H9 (cell line): ENCODE measurements around the gene DCP1A. TPM values are rescaled to one million over a fixed set of nuclear protein-coding genes. Genes with fewer than 3 reads are reported as not detected.
A peak's percentile ranks its signal among the peaks of the same experiment; 100 is the strongest.

Source experiments
- DNase-seq: peaks from one replicate; pipeline ENCODE4 v3.0.0-alpha.2; 2017
- H2AFZ ChIP-seq: one replicate; pipeline ENCODE4 v1.6.1; 2013; ENCODE audit warnings: mild to moderate bottlenecking, low read length, control low read depth, moderate library complexity
- H2AK5ac ChIP-seq: 2 replicates; pipeline ENCODE4 v1.6.1; 2013; ENCODE audit warnings: low read length, control low read depth, mixed read lengths; ENCODE audit not compliant: insufficient read length
- H2BK120ac ChIP-seq: one replicate; pipeline ENCODE4 v1.6.1; 2013; ENCODE audit warnings: low read depth, mild to moderate bottlenecking, low read length, control low read depth, inconsistent platforms; ENCODE audit not compliant: poor library complexity, severe bottlenecking
- H2BK12ac ChIP-seq: 2 replicates; pipeline ENCODE4 v1.6.1; 2013; ENCODE audit warnings: low read length, control low read depth, mixed read lengths, low read depth; ENCODE audit not compliant: insufficient read length
- H2BK15ac ChIP-seq: 2 replicates; pipeline ENCODE4 v1.6.1; 2013; ENCODE audit warnings: low read depth, low read length, control low read depth
- H2BK20ac ChIP-seq: one replicate; pipeline ENCODE4 v1.6.1; 2013; ENCODE audit warnings: low read depth, mild to moderate bottlenecking, low read length, control low read depth, inconsistent platforms; ENCODE audit not compliant: poor library complexity, severe bottlenecking
- H2BK5ac ChIP-seq: 2 replicates; pipeline ENCODE4 v1.6.1; 2013; ENCODE audit warnings: low read length, control low read depth, mixed read lengths; ENCODE audit not compliant: insufficient read length
- H3K14ac ChIP-seq: 2 replicates; pipeline ENCODE4 v1.6.1; 2013; ENCODE audit warnings: low read length, control low read depth; ENCODE audit not compliant: insufficient read depth
- H3K18ac ChIP-seq: 2 replicates; pipeline ENCODE4 v1.6.1; 2013; ENCODE audit warnings: low read depth, mild to moderate bottlenecking, mixed read lengths, low read length, control low read depth; ENCODE audit not compliant: insufficient read length
- H3K23ac ChIP-seq: 2 replicates; pipeline ENCODE4 v1.6.1; 2013; ENCODE audit warnings: low read length, control low read depth, mixed read lengths, low read depth; ENCODE audit not compliant: insufficient read length
- H3K23me2 ChIP-seq: 2 replicates; pipeline ENCODE4 v1.6.1; 2013; ENCODE audit warnings: low read depth, mild to moderate bottlenecking, mixed read lengths, low read length, control low read depth; ENCODE audit not compliant: insufficient read length, poor library complexity, severe bottlenecking
- H3K27ac ChIP-seq: 2 replicates; pipeline ENCODE4 v1.5.1; 2013; ENCODE audit warnings: low read length, control low read depth, mixed read lengths, low read depth; ENCODE audit not compliant: insufficient read length
- H3K27me3 ChIP-seq: 2 replicates; pipeline ENCODE4 v1.6.1; 2013; ENCODE audit warnings: low read length, control low read depth, inconsistent platforms; ENCODE audit not compliant: insufficient read depth
- H3K4ac ChIP-seq: 2 replicates; pipeline ENCODE4 v1.6.1; 2013; ENCODE audit warnings: low read depth, mild to moderate bottlenecking, control low read depth, inconsistent platforms, low read length, moderate library complexity
- H3K4me1 ChIP-seq: 2 replicates; pipeline ENCODE4 v1.6.1; 2013; ENCODE audit warnings: low read length, control low read depth, inconsistent platforms; ENCODE audit not compliant: insufficient read depth
- H3K4me2 ChIP-seq: 2 replicates; pipeline ENCODE4 v1.6.1; 2013; ENCODE audit warnings: low read length, control low read depth, mixed read lengths; ENCODE audit not compliant: insufficient read length, insufficient read depth
- H3K56ac ChIP-seq: 2 replicates; pipeline ENCODE4 v1.6.1; 2013; ENCODE audit warnings: low read depth, mild to moderate bottlenecking, mixed read lengths, low read length, control low read depth; ENCODE audit not compliant: insufficient read length
- H3K79me1 ChIP-seq: 2 replicates; pipeline ENCODE4 v1.6.1; 2013; ENCODE audit warnings: low read depth, mild to moderate bottlenecking, moderate library complexity, low read length, control low read depth, inconsistent platforms; ENCODE audit not compliant: insufficient read depth, poor library complexity, severe bottlenecking
- H3K79me2 ChIP-seq: 2 replicates; pipeline ENCODE4 v1.6.1; 2013; ENCODE audit warnings: low read length, control low read depth, inconsistent platforms; ENCODE audit not compliant: insufficient read depth
- H3K9ac ChIP-seq: 2 replicates; pipeline ENCODE4 v1.6.1; 2013; ENCODE audit warnings: low read length, control low read depth, mixed read lengths; ENCODE audit not compliant: insufficient read length; ENCODE audit errors: extremely low read depth
- H3K9me3 ChIP-seq: one replicate; pipeline ENCODE4 v1.6.1; 2013; ENCODE audit warnings: low read depth, low read length, inconsistent platforms; ENCODE audit not compliant: control insufficient read depth
- H3T11ph ChIP-seq: one replicate; pipeline ENCODE4 v1.6.1; 2013; ENCODE audit warnings: mild to moderate bottlenecking, low read length, control low read depth, inconsistent platforms
- H4K20me1 ChIP-seq: one replicate; pipeline ENCODE4 v1.6.1; 2013; ENCODE audit not compliant: control insufficient read depth, insufficient read length, insufficient read depth
- H4K5ac ChIP-seq: 2 replicates; pipeline ENCODE4 v1.6.1; 2013; ENCODE audit warnings: low read depth, mild to moderate bottlenecking, mixed read lengths, low read length, control low read depth; ENCODE audit not compliant: insufficient read length
- H4K8ac ChIP-seq: replicated peaks from 2 replicates; pipeline ENCODE4 v1.6.1; 2013; ENCODE audit warnings: low read length, control low read depth, mixed read lengths, low read depth; ENCODE audit not compliant: insufficient read length
- H4K91ac ChIP-seq: 2 replicates; pipeline ENCODE4 v1.6.1; 2013; ENCODE audit warnings: low read depth, mild to moderate bottlenecking, moderate library complexity, mixed read lengths, low read length, control low read depth; ENCODE audit not compliant: insufficient read length
- H3K27ac Mint-ChIP-seq, 3 experiments: 2 replicates in 2 of 3; 3 replicates in 1 of 3; pipeline ENCODE4 v1.8.0; 2020 to 2021; ENCODE audit warnings: mixed read lengths in 3 of 3, mild to moderate bottlenecking in 1 of 3, moderate library complexity in 1 of 3
- H3K27me3 Mint-ChIP-seq: 2 replicates; pipeline ENCODE4 v1.8.0; 2021; ENCODE audit warnings: low read depth, mild to moderate bottlenecking, moderate library complexity, mixed read lengths
- H3K36me3 Mint-ChIP-seq, 3 experiments: 2 replicates in 2 of 3; 3 replicates in 1 of 3; pipeline ENCODE4 v1.8.0; 2020 to 2021; ENCODE audit warnings: low read depth in 3 of 3, mixed read lengths in 3 of 3; ENCODE audit not compliant: insufficient read depth in 1 of 3
- H3K4me1 Mint-ChIP-seq, 2 experiments: 2 replicates each; pipeline ENCODE4 v1.8.0; 2020; ENCODE audit warnings: mixed read lengths in 2 of 2
- H3K4me3 Mint-ChIP-seq, 2 experiments: 2 replicates in 1 of 2; 3 replicates in 1 of 2; pipeline ENCODE4 v1.8.0; 2020 to 2021; ENCODE audit warnings: mild to moderate bottlenecking in 2 of 2, mixed read lengths in 2 of 2, moderate library complexity in 1 of 2
- H3K9me3 Mint-ChIP-seq, 2 experiments: 2 replicates in 1 of 2; 3 replicates in 1 of 2; pipeline ENCODE4 v1.8.0; 2020; ENCODE audit warnings: mild to moderate bottlenecking in 2 of 2, mixed read lengths in 2 of 2, moderate library complexity in 1 of 2
- CTCF ChIP-seq: fragments of 200-600 bp; sonication (generic); conservative IDR thresholded peaks from 3 replicates; pipeline ENCODE4 v1.8.0; 2021; ENCODE audit warnings: antibody characterized with exemption, mild to moderate bottlenecking
- WGBS: extraction: QIAGEN DNeasy Blood & Tissue Kit; methylation state at CpG from one replicate; pipeline ENCODE4 v1.1.7; 2013; ENCODE audit warnings: missing lambda C conversion rate, low lambda C conversion rate, mixed read lengths; ENCODE audit not compliant: insufficient read length; ENCODE audit errors: extremely low coverage; 5-methylcytosine and 5-hydroxymethylcytosine counted together
- long read RNA-seq: library from polyadenylated mRNA; unstranded; transcript quantifications from one replicate; pipeline ENCODE4 v2.0.0, GENCODE V29; 2020
- total RNA-seq: library from RNA; stranded (reverse); gene quantifications from 2 replicates; pipeline ENCODE4 v1.2.1, GENCODE V29; 2021

Gene DCP1A
- 17.2 and 17.8 TPM in 2 replicates for total RNA-seq
- long read RNA-seq, full-length matches to known transcripts: 101 of 120 reads
- long read RNA-seq, partial matches to known transcripts: 9 of 120 reads
- long read RNA-seq, other reads (novel, unspliced or antisense): 10 of 120 reads

- Histone ChIP-seq H4K91ac (no peak within 1 kb of the TSS), H2BK20ac (no peak within 1 kb of the TSS), H3K4ac (no peak within 1 kb of the TSS), H3K79me2 (peaks cover 3% of the 10 kb centered on the region), H3K9me3 (no peaks in the 10 kb centered on the region), H4K5ac (peak within 1 kb of the TSS; percentile 7), H3K27ac (peak within 1 kb of the TSS; percentile 34), H3T11ph (no peak within 1 kb of the TSS), H3K23ac (no peak within 1 kb of the TSS), H3K4me2 (peak within 1 kb of the TSS; percentile 82), H3K27me3 (no peaks in the 10 kb centered on the region), H2BK5ac (no peak within 1 kb of the TSS), H3K23me2 (peaks cover 4% of the 10 kb centered on the region), H3K79me1 (no peaks in the 10 kb centered on the region), H2BK120ac (no peak within 1 kb of the TSS), H3K14ac (peak within 1 kb of the TSS; percentile 93), H2AFZ (peak within 1 kb of the TSS; percentile 79), H4K20me1 (no peaks in the 10 kb centered on the region), H3K4me1 (no peaks in the 10 kb centered on the region), H3K56ac (no peak within 1 kb of the TSS), H2AK5ac (no peak within 1 kb of the TSS), H2BK15ac (no peak within 1 kb of the TSS), H4K8ac (no peak within 1 kb of the TSS), H3K9ac (peak within 1 kb of the TSS; percentile 94), H2BK12ac (no peak within 1 kb of the TSS), H3K18ac (peak within 1 kb of the TSS; percentile 90)
- H3K4me3 Mint-ChIP-seq: peak within 1 kb of the TSS; percentile 99 to 100
- DNase-seq: peak; percentile 98
- H3K9me3 Mint-ChIP-seq: no peaks in the 10 kb centered on the region
- H3K36me3 Mint-ChIP-seq: peaks cover 12 to 21% (median 19%) of the 10 kb centered on the region in 3 experiments; a peak in 6 of 7 replicates
- H3K27me3 Mint-ChIP-seq: no peaks in the 10 kb centered on the region
- no peak; the same call in 2 of the 3 replicates for TF ChIP-seq CTCF
- peaks cover 14 to 16% of the 10 kb centered on the region in 2 experiments for H3K4me1 Mint-ChIP-seq
- WGBS: no CpG with 5 or more reads among the region's 61 CpGs
- H3K27ac Mint-ChIP-seq: peak within 1 kb of the TSS; percentile 99
Observed at GRCh38 chr3:53347261-53348064, at the start of gene DCP1A. Gene DCP1A (minus strand): TSS chr3:53347543. CDS start chr3:53347517, 26 bp downstream.
